H1 (cell line): ENCODE measurements around the gene TOP1. TPM values are rescaled to one million over a fixed set of nuclear protein-coding genes. Genes with fewer than 3 reads are reported as not detected.

Experiments
- CHD2 ChIP-seq: IDR thresholded peaks from 2 replicates; pipeline ENCODE4 v1.6.1; 2012; ENCODE audit warnings: low read length, improper control_type of control experiment
- HDAC6 ChIP-seq: IDR thresholded peaks from one replicate; pipeline ENCODE4 v1.7.1; 2012; ENCODE audit warnings: low read depth, mild to moderate bottlenecking, inconsistent platforms, low read length, moderate library complexity
- KDM4A ChIP-seq: IDR thresholded peaks from one replicate; pipeline ENCODE4 v1.7.1; 2012; ENCODE audit warnings: low read depth, mild to moderate bottlenecking, moderate library complexity, low read length, inconsistent platforms; ENCODE audit not compliant: severe bottlenecking
- SP1 ChIP-seq: IDR thresholded peaks from 2 replicates; pipeline ENCODE4 v1.6.1; 2011; ENCODE audit warnings: low read depth, low read length
- SP2 ChIP-seq: IDR thresholded peaks from 2 replicates; pipeline ENCODE4 v1.6.1; 2012; ENCODE audit warnings: mild to moderate bottlenecking, low read length, inconsistent platforms
- TBP ChIP-seq: IDR thresholded peaks from 2 replicates; pipeline ENCODE4 v1.6.1; 2011; ENCODE audit warnings: low read depth, low read length, improper control_type of control experiment
- polyA plus RNA-seq, 7 experiments: library from polyadenylated mRNA; depleted of rRNA in 3 of 7; stranded (reverse) in 5 of 7; unstranded in 2 of 7; fragments of >200 nt in 5 of 7; fragments of 200-250 nt in 2 of 7; gene quantifications; 1 replicate in 5 of 7; 2 replicates in 1 of 7; 4 replicates in 1 of 7; pipeline versions ENCODE4 v1.2.1 to v1.2.3, GENCODE V29; 2011 to 2013; ENCODE audit warnings: missing spikeins in 2 of 7, mixed read lengths in 2 of 7
- total RNA-seq: library from RNA; stranded (reverse); fragmentation: NEBNext Ultra II Directional; extraction: Animal tissue kit (Norgen Biotek cat#: 25700); gene quantifications from 2 replicates; pipeline ENCODE4 v1.2.1, GENCODE V29; 2021

The TOP1 gene
- total and polyA plus RNA-seq, 2 of the 8 experiments (the other 6 are each of a cell fraction or from before 2014, with no cell fraction given), result 7.4 to 108 TPM

- no peak for TF ChIP-seq SP1
- TF ChIP-seq TBP, result no peak
- no peak for TF ChIP-seq SP2
- TF ChIP-seq KDM4A, result no peak
- TF ChIP-seq CHD2, result no peak
- no peak for TF ChIP-seq HDAC6
These were observed 91.3 kb downstream of the TOP1 start (continued) for GRCh38 chr20:41119614-41120561.
